K562 (cell line): ENCODE results near the gene ERBB4.

Source experiments
- CHAMP1 ChIP-seq: fragments of 450-650 bp; IDR thresholded peaks from 2 replicates; pipeline ENCODE4 v1.6.1; 2016; ENCODE audit warnings: mild to moderate bottlenecking
- EP300 ChIP-seq: IDR thresholded peaks from 2 replicates; pipeline ENCODE4 v1.6.1; 2012; ENCODE audit warnings: low read length, improper control_type of control experiment
- ERF ChIP-seq: fragments of 450-650 bp; formaldehyde crosslinking; IDR thresholded peaks from 2 replicates; pipeline ENCODE4 v1.4.0; 2020; ENCODE audit warnings: mild to moderate bottlenecking, mixed read lengths
- FOXA3 ChIP-seq, 2 experiments: fragments of 450-650 bp in 1 of 2; sonication (generic) in 1 of 2; formaldehyde crosslinking; IDR thresholded peaks in 1 of 2; conservative IDR thresholded peaks in 1 of 2; 2 replicates each; pipeline versions ENCODE4 v1.4.0 to v1.8.0; 2020 to 2022; ENCODE audit warnings: mild to moderate bottlenecking in 2 of 2, missing genetic modification reagents in 1 of 2
- GATA2 ChIP-seq: sonication (generic); formaldehyde crosslinking; IDR thresholded peaks from 2 replicates; pipeline ENCODE4 v1.4.0; 2020; ENCODE audit warnings: mild to moderate bottlenecking, missing genetic modification reagents
- PRPF4 ChIP-seq: fragments of 200-400 bp; formaldehyde crosslinking; IDR thresholded peaks from one replicate; pipeline ENCODE4 v1.6.1; 2017; ENCODE audit warnings: low read length, low read depth, mild to moderate bottlenecking; ENCODE audit not compliant: insufficient read depth, poor library complexity, severe bottlenecking
- RBFOX2 ChIP-seq: fragments of 200-400 bp; formaldehyde crosslinking; IDR thresholded peaks from 2 replicates; pipeline ENCODE4 v1.6.1; 2017; ENCODE audit warnings: low read depth, mild to moderate bottlenecking, low read length, moderate library complexity
- ZBTB34 ChIP-seq: fragments of 250-450 bp; sonication (Bioruptor Pico); IDR thresholded peaks from 2 replicates; pipeline ENCODE4 v1.8.0; 2021; ENCODE audit warnings: mild to moderate bottlenecking, moderate library complexity
- ZNF398 ChIP-seq: fragments of 250-450 bp; sonication (Bioruptor Pico); IDR thresholded peaks from 2 replicates; pipeline ENCODE4 v1.8.0; 2021; ENCODE audit warnings: moderate library complexity, mild to moderate bottlenecking, inconsistent platforms

- TF ChIP-seq PRPF4 (no peak), EP300 (no peak), ZBTB34 (CRISPR knock-in tag) (no peak), CHAMP1 (no peak), GATA2 (no peak), ZNF398 (CRISPR knock-in tag) (no peak), ERF (CRISPR knock-in tag) (no peak), RBFOX2 (no peak), FOXA3 (CRISPR knock-in tag; conservative IDR thresholded peaks at IDR 0.05 in 1 of 2, IDR thresholded peaks at IDR 0.05 in 1 of 2) (no peak)
Measured at GRCh38 chr2:211617803-211618202, 920.8 kb downstream of the ERBB4 start.
